ENCODE measurements around the gene PDGFA. TPM values are rescaled to one million over a fixed set of nuclear protein-coding genes. Genes with fewer than 3 reads are reported as not detected.
"Not testable (repeated sequence)": the region's sequence is repeated elsewhere in the genome, so short reads cannot be mapped to it uniquely, and the experiment has no call there.

PDGFA gene
- total and polyA plus RNA-seq, 5 experiments from 2014 or later: 0.21 to 0.30 TPM; not detected in 3

DNA sequence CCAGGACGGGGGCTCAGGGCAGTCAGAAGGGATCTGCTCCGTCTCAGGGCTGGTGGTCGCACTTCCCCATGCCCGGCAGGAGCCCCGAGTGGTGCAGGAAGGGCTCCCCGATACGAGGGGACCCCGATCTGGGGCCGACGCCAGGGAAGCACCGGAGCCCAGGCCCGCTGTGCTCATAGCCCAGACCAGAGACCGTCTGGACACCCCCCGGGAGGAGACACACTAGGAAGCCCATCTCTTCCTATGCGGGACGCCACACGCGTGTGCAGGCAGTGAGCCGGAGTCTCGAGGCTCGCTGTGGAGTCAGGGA lies 39.7 kb upstream of the PDGFA start:
- POLR2A ChIA-PET: no interaction called here
- Mint-ChIP-seq H3K36me3 (peaks cover 0 to 7% (median 4%) of the 10 kb centered on the region in 3 donors), H3K4me1 (peaks cover 0 to 11% (median 9%) of the 10 kb centered on the region in 4 donors), H3K27me3 (no peaks in the 10 kb centered on the region), H3K4me3 (no peak overlapping the region), H3K27ac (no peak overlapping the region), H3K9me3 (no peaks in the 10 kb centered on the region)
- DNase-seq (no peak), ATAC-seq (no peak)

- no peak overlapping the region for H3K4me3 Mint-ChIP-seq
- peak overlapping the region in 1 of 10 donors; percentile 40 for H3K27ac Mint-ChIP-seq
- peaks cover 0 to 8% (median 4%) of the 10 kb centered on the region in 3 donors for H3K36me3 Mint-ChIP-seq
- H3K4me1 Mint-ChIP-seq: peaks cover 0 to 7% (median 5%) of the 10 kb centered on the region in 4 donors
- no peak for DNase-seq
- no peaks in the 10 kb centered on the region for H3K9me3 Mint-ChIP-seq
- H3K27me3 Mint-ChIP-seq: no peaks in the 10 kb centered on the region
- no peak for ATAC-seq
- POLR2A ChIA-PET: no interaction called here
Measured at GRCh38 chr7:557558-557881, 37.9 kb upstream of the PDGFA start.

- no peak for ATAC-seq
- no peak overlapping the region for H3K27ac Mint-ChIP-seq
- no peaks in the 10 kb centered on the region for H3K27me3 Mint-ChIP-seq
- DNase-seq: no peak
- POLR2A ChIA-PET: no interaction called here
- H3K36me3 Mint-ChIP-seq: peaks cover 0 to 8% (median 4%) of the 10 kb centered on the region in 3 donors
- no peaks in the 10 kb centered on the region for H3K9me3 Mint-ChIP-seq
- H3K4me1 Mint-ChIP-seq: peaks cover 0 to 5% (median 2%) of the 10 kb centered on the region in 4 donors
- H3K4me3 Mint-ChIP-seq: no peak overlapping the region
Measured at GRCh38 chr7:556837-557557, 37.4 kb upstream of the PDGFA start.

GRCh38 chr7:556291-556826 lies 36.7 kb upstream of the PDGFA start:
- peaks cover 0 to 5% (median 2%) of the 10 kb centered on the region in 4 donors for H3K4me1 Mint-ChIP-seq
- no peaks in the 10 kb centered on the region for H3K9me3 Mint-ChIP-seq
- no peaks in the 10 kb centered on the region for H3K27me3 Mint-ChIP-seq
- H3K4me3 Mint-ChIP-seq: no peak overlapping the region
- ATAC-seq (no peak), DNase-seq (no peak)
- POLR2A ChIA-PET: no interaction called here
- H3K27ac Mint-ChIP-seq: no peak overlapping the region
- H3K36me3 Mint-ChIP-seq: peaks cover 0 to 8% (median 4%) of the 10 kb centered on the region in 3 donors

GRCh38 chr7:555551-556160 lies 36.0 kb upstream of the PDGFA start:
- POLR2A ChIA-PET: no interaction called here
- H3K27ac Mint-ChIP-seq: peak overlapping the region in 1 of 10 donors; percentile 34

DNA sequence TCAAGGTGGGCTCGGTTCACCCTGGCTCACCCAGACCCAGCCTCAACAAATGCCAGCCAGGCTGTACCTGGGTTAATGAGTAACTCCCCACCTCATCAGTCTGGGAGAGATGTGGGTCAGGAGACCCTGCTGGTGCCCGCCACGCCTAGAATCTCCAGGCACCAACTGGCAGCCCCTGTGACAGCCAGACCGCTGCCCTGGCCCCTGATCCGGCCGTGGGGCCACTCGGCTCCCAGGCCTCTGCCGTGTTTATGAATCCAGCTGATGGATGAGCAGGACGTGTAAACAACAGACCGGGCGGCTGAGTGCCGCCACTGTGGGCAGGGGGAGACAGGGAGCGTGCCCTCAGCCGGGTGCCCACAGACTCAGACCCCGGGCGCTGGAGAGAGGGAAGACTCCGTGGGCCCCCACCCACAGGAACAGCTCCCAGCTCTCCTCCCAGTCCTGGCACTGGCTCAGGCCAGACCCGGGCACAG lies 34.0 kb upstream of the PDGFA start:
- Mint-ChIP-seq H3K36me3 (peaks cover 0 to 14% (median 8%) of the 10 kb centered on the region in 3 donors), H3K4me1 (no peaks in the 10 kb centered on the region), H3K27me3 (no peaks in the 10 kb centered on the region), H3K27ac (peak overlapping the region in 1 of 10 donors; percentile 9), H3K4me3 (no peak overlapping the region), H3K9me3 (no peaks in the 10 kb centered on the region)
- POLR2A ChIA-PET: no interaction called here
- ATAC-seq (no peak), DNase-seq (no peak)

More at GRCh38 chr7:555551-556160, 36.0 kb upstream of the PDGFA start:
- H3K27me3 Mint-ChIP-seq: no peaks in the 10 kb centered on the region
- no peak overlapping the region for H3K4me3 Mint-ChIP-seq
- DNase-seq (no peak), ATAC-seq (no peak)
- H3K36me3 Mint-ChIP-seq: peaks cover 0 to 4% (median 4%) of the 10 kb centered on the region in 3 donors
- peaks cover 0 to 1% (median 0%) of the 10 kb centered on the region in 4 donors for H3K4me1 Mint-ChIP-seq
- H3K9me3 Mint-ChIP-seq: no peaks in the 10 kb centered on the region

DNA sequence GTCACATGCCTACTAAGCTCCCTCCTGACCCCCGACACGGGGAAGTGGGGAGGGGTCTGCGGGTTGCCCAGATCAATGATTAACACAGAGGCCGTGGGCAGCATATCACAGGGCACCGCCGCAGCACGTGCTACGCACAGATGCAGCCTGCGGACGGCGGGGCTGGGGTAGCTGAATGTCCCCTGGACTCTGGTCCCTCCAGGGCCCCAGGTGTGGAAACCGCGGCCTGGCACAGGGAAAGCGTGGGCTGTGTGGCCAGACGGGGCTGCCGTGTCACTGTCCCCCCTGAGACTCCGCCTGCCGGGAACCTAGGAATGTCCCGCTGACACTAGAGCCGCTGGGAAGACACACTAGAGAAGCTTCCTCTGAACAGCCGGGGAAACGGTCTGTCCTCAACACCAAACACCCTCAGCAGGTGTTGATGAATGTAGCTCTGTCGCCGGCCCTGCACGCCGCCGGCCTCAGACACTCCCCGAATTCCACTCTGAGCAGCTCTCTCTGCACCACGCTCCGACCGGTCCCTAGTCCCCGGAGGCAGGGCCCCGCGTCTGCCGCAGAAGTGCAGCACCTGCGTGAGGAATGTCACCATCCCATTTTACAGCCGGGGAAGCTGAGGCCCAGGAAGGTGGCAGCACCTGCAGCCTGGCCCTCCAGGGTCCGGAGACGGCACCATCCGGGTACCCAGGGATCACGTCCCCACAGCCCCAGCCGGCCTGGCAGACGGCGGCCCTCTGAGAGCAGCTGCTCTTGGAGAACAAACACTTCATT lies 33.4 kb upstream of the PDGFA start:
- ATAC-seq: no peak
- POLR2A ChIA-PET: interaction anchor here (0.6 kb wide), 1 partner anchor 11 kb away, joined by 3 read pairs; no protein-coding TSS in a partner anchor

GRCh38 chr7:552151-552867 lies 32.7 kb upstream of the PDGFA start:
- POLR2A ChIA-PET: interaction anchor here (0.6 to 1.2 kb wide), 2 partner anchors 9 to 10 kb away, joined by 3 read pairs; no protein-coding TSS in a partner anchor
- not testable (repeated sequence) for ATAC-seq, H3K9me3 Mint-ChIP-seq, H3K4me3 Mint-ChIP-seq, H3K27me3 Mint-ChIP-seq, H3K4me1 Mint-ChIP-seq
- DNase-seq: peak in 1 of 10 donors; percentile 36
- H3K27ac Mint-ChIP-seq: peak overlapping the region in 1 of 10 donors; percentile 76
- peaks cover 4 to 18% (median 12%) of the 10 kb centered on the region in 3 donors for H3K36me3 Mint-ChIP-seq

More for the DNA sequence above, 33.4 kb upstream of the PDGFA start:
- Mint-ChIP-seq H3K9me3 (no peaks in the 10 kb centered on the region), H3K4me1 (no peaks in the 10 kb centered on the region), H3K4me3 (no peak overlapping the region), H3K27me3 (no peaks in the 10 kb centered on the region), H3K27ac (peak overlapping the region in 1 of 10 donors; percentile 76), H3K36me3 (peaks cover 3 to 18% (median 10%) of the 10 kb centered on the region in 3 donors)
- DNase-seq: peak in 1 of 10 donors; percentile 31

DNA sequence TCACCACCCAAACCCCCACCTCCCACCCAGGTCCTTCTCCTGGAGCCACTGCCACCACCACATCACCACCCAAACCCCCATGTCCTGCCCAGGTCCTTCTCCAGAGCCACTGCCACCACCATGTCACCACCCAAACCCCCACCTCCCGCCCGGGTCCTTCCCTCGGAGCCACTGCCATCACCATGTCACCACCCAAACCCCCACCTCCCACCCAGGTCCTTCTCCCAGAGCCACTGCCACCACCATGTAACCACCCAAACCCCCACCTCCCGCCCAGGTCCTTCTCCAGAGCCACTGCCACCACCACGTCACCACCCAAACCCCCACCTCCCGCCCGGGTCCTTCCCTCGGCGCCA lies 31.9 kb upstream of the PDGFA start:
- POLR2A ChIA-PET: interaction anchor here (1.2 kb wide), 1 partner anchor 9 kb away, joined by 3 read pairs; no protein-coding TSS in a partner anchor
- not testable (repeated sequence) for ATAC-seq, H3K4me3 Mint-ChIP-seq, H3K9me3 Mint-ChIP-seq, H3K27ac Mint-ChIP-seq, H3K4me1 Mint-ChIP-seq, H3K27me3 Mint-ChIP-seq
- peak in 1 of 10 donors; percentile 18 for DNase-seq
- peaks cover 4 to 18% (median 12%) of the 10 kb centered on the region in 3 donors for H3K36me3 Mint-ChIP-seq

DNA sequence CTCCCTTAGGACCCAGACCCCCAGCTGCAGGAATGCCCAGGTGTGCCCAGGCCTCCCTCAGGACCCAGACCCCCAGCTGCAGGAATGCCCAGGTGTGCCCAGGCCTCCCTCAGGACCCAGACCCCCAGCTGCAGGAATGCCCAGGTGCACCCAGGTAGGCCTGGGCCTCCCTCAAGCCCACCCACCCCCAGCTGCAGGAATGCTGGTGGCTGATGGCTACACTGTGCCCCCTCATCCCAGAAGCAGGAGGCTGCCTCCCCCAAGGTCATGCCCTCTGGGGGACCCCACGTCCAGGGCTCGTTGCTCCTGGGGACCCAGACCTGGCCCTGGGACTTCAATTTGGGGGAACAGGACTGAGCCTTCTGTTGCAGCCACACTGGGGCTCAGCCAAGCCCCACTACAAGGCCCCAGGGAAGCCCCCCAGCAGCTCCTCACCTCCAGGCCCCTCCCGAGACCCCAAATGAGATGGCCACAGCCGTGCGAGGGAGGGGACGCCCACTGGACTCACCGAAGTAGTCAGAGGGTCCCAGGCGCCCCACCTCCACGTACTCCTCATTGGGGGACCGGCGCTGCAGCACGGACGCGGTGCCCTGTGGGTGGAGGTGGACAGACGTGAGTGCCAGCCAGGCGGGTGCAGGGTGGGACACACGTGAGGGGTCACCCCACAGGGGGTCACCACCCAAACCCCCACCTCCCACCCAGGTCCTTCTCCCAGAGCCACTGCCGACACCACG lies 31.4 kb upstream of the PDGFA start:
- no peak overlapping the region for H3K27ac Mint-ChIP-seq
- H3K36me3 Mint-ChIP-seq: peaks cover 4 to 18% (median 12%) of the 10 kb centered on the region in 3 donors
- no peak overlapping the region for H3K4me3 Mint-ChIP-seq
- H3K9me3 Mint-ChIP-seq: peaks cover 0 to 1% (median 0%) of the 10 kb centered on the region in 9 donors
- H3K27me3 Mint-ChIP-seq: no peaks in the 10 kb centered on the region
- no peaks in the 10 kb centered on the region for H3K4me1 Mint-ChIP-seq
- ATAC-seq (no peak), DNase-seq (peak in 1 of 10 donors; percentile 34)
- POLR2A ChIA-PET: interaction anchor here (1.2 kb wide), 1 partner anchor 8 kb away, joined by 3 read pairs; no protein-coding TSS in a partner anchor

GRCh38 chr7:549891-550625 lies 30.4 kb upstream of the PDGFA start:
- DNase-seq: no peak
- H3K27ac Mint-ChIP-seq: no peak overlapping the region
- H3K36me3 Mint-ChIP-seq: peaks cover 8 to 16% (median 9%) of the 10 kb centered on the region in 3 donors
- POLR2A ChIA-PET: no interaction called here
- H3K27me3 Mint-ChIP-seq: no peaks in the 10 kb centered on the region
- peaks cover 0 to 7% (median 3%) of the 10 kb centered on the region in 9 donors for H3K9me3 Mint-ChIP-seq
- ATAC-seq: no peak
- H3K4me3 Mint-ChIP-seq: no peak overlapping the region
- peaks cover 0 to 2% (median 0%) of the 10 kb centered on the region in 4 donors for H3K4me1 Mint-ChIP-seq

Measured in naive thymus-derived CD8-positive, alpha-beta T cell (primary cell).